ENCODE measurements around the gene PSMB9.

Gene PSMB9

DNA sequence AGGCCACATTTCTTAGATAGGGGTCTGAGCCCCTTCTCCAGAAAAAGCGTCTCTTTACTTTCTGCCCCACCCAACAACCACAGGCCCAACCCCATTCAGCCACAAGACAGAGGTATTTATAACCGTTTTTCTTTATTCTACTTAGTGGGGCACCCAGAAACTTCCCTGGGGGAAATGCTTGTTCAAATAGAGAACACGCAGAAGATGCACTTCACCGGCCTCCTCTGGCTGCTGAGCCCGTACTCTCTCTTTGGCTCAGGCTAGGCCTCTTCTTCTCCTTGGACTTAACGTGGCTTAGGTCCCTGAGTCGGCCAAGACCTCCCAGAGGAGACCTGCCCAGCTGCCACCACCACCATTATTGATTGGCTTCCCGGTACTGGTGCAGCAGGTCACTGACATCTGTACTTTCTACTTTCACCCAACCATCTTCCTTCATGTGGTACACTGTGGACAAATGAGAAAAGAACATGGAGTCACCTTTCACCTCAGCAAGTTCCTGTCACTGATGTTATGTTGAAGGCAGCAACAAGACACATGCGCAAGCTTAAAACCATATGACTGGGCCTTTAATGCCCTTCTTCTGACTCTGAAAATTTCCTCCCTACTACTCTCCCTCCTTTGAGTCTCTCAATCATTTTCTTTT is 13.3 kb upstream of the PSMB9 start:
- DNase-seq, result peak; percentile 29

DNA sequence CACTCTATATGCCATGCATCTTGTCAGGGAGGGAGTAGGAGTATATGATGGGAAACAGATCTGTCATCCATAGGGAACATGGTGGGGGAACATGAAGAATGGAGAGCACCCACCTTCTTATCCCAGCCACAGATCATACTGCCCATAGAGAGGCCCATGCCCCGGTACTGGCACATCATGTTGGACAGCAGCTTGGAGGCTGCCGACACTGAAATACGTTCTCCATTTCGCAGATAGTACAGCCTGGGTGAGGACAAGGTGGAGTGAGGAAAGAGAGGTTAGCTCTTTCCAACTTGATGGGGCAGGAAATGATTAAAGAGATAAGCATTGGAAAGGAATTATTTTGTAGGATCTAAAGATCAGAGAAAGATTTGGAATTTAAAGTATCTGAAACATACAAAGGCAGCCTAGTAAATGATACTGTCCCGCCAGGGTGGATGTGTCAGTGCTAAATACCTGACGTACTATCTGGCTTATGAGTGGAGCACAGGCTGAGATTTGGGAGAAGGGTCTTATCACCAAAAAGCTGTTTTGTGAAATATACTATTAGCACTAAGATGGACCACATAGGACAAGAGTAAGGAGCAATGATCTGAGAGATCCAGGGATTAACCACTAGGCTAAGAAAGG is 11.9 kb upstream of the PSMB9 start:
- no peak for DNase-seq

DNA sequence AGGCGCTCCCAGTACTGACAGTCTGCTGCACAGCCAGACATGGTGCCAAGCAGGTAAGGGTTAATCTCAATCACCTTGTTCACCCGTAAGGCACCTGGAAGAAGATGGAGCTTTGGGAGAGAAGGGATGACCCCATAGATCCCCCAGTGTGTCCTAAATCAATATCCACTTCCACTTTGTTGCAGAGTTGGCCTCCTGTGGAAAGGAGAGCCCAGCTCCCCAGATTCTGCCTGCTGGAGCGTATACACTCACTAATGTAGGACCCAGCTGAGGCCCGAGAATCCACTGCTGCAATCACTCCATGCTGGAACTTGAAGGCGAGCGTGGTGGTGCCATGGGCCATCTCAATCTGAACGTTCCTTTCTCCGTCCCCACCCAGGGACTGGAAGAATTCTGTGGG is 11.3 kb upstream of the PSMB9 start:
- DNase-seq, result no peak

DNA sequence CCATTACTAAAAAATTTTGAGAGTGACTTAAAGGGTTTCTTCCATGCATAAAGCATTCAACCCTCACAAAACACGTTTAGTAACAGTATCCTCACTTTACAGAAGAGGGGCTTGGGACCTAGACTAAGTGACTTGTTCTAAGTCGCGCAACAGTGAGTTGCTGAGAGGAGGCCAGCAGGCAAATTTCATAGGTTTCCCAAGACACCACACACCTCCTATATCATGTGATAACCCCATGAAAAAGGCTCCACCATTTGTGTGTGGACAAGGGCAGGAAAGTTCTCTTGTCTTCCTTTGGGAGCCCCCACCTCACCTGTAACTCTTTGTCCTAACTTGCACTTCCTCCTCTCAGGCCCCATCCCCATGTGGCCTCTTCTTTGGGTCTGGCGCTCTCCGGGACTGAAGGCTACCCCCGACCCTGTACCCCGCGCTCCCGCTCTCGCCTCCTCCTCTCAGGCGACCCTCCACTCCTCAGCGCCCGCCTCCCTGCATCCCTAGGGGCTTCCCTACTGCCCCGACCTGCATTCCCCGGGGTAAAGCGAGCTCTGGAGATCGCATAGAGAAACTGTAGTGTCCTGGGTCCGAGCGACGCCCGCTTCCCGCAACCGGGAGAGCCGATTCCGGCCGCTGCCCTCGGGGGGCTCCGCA is 10.5 kb upstream of the PSMB9 start:
- DNase-seq, result no peak

DNA sequence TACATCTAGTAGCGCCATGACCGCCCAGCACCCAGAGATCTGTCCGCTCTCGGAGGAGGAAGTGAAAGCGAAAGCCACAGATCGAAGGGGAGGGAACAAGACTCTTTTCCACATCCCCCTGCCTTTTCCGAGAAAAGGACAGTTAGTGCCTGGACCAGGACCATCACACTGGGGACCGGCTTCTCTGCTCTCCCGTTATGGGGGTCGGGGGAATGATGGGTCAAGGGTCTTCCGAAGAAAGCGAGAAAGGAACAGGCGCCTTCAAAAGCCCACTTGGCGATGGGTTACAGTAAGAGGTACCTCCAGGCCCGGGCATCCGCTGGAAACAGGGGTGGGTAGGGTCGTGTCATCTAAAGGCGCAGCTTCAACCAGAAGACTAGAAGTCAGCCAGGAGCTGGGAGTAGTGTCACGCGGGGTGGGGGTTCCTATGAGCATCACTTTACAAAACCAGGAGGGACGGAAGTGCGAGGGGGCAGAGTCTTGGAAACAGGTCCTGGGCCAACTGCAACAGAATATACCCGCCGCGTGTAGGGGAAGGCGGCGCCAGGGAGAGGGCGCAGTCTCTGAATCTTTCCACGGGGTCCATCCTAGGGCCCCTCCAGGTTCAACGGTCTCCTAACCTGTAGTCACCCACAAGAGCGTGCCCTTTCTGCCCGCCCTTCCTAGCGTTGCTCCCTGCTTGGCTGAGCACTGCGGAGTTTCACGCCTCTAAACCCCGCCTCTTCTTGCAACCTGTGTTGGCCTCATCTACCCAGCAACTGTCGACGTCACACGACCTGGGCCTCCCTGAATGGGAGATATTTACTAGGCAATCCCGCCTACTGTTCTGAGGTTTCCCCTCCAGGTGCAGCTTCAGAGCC is 9.8 kb upstream of the PSMB9 start, which contains the start of gene PSMB8:
TSS of gene PSMB8 (minus strand) at position 69 of the 860 bp plus-strand sequence. CDS start at position 18, 51 bp downstream.
- peak; percentile 98 for DNase-seq

DNA sequence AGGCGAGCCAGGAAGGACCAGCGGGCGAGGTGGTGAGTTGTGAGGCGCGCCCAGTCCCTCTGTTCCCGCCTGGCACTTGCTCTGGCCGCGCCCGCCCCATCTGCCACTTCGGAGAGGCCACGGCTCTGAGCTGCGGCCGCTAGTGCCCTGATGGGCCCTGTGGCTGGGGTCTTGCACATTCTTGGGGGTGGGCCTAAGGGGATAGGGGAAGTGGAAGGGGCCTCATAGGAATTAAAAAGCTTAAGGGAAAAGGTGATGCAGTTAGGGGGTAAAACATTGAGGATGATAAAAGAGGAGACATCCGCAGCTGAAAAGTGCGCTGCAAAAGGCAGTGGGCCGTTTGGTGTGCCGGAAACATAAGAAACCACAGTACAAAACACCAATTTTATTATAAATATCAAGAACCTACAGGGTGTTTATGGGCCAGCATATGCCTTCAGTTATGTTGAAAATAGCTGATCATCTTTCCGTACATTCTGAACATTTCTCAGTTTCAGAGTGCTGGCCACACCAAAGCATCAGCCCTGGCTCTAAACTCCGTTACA is 9.1 kb upstream of the PSMB9 start:
- no peak for DNase-seq

DNA sequence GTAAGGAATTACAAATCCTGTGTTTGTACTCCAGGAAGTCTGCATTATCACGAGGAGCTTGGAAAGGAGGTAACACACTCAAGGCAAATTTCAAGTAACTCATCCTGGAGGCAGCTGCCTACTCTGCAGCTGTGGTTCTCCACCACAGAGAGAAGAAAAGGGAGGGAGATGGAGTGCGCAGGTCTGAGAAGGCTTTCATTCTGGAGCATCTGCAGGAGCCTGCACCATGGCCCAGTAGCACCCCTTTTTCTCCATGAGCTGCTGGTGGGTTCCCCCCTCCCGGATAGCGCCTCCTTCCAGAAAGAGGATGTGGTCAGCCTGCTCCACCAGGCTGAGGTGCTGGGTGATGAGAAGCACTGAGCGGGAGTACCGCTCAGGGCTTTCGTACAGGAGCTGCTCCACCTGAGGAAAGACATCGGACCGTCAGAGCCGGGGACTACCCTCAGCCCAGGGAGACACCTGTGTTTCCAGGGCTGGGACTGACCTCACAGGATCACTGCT is 8.6 kb upstream of the PSMB9 start:
- DNase-seq, result peak; percentile 42

DNA sequence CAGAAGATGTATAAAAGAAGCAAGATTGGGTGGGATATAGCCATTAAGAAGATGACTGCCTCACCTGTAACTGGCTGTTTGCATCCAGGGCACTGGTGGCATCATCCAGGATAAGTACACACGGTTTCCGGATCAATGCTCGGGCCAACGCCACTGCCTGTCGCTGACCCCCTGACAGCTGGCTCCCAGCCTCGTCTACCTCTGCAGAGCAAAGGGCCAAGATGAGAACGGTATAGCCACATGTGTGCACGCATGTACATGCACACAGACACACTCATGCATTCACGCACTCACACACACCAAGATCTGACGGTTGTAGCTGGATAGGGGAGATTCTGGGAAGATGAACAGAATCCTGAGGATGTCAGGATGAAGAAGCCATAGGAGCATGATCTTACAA is 7.0 kb upstream of the PSMB9 start:
- DNase-seq, result no peak

DNA sequence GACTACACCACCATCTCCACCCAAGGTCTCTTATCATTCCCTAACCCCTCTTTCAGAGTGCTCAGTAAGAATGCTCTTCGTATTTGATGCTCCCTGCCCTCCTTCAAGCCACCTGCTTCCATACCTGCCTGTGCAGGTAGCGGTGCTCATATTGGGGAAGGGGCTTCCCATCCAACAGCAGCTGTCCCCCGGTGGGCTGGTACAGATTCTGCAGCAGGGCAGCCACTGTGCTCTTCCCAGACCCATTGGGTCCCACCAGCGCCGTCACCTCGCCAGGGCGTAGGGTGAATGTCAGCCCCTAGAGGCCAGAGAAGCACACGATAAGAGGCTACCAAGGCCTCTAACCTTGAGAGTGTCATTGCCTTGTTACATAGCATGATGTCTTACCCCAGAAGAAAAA is 6.2 kb upstream of the PSMB9 start:
- no peak for DNase-seq

DNA sequence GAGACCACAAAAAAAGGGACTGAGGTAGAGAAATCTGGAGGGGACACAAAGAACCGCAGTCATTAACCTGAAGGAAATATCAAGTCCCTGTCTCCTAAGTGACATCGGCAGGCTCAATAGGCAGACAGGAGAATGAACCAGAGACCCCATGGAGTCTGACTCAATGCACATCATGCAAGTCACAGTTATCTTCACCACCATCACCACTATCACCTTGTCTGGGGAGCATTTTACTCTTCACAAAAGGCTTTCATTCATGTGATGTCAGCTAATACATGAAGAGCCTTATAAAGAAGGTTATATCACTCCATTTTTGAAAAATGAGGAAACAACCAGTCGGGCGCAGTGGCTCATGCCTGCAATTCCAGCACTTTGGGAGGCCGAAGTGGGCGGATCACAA is 4.9 kb upstream of the PSMB9 start:
- DNase-seq, result no peak

DNA sequence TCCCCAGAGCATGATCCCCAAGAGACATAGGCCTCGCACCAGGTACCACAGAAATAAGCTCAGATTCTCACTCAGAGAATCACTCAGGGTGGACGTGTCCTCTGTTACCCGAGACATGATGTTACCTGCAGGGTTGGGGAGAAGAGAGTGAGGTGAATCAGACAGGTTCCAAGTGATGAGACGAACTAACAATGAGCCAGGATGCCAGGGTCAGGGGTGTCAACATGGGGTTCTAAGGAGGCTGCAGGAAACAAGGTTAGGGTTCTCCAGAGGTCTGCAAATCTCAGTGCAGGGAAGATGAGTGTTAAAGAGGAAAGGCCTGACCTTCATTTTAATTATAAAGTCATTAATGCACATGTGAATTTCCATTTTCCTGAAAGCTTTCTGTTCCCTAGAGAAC is 3.0 kb upstream of the PSMB9 start:
- no peak for DNase-seq

DNA sequence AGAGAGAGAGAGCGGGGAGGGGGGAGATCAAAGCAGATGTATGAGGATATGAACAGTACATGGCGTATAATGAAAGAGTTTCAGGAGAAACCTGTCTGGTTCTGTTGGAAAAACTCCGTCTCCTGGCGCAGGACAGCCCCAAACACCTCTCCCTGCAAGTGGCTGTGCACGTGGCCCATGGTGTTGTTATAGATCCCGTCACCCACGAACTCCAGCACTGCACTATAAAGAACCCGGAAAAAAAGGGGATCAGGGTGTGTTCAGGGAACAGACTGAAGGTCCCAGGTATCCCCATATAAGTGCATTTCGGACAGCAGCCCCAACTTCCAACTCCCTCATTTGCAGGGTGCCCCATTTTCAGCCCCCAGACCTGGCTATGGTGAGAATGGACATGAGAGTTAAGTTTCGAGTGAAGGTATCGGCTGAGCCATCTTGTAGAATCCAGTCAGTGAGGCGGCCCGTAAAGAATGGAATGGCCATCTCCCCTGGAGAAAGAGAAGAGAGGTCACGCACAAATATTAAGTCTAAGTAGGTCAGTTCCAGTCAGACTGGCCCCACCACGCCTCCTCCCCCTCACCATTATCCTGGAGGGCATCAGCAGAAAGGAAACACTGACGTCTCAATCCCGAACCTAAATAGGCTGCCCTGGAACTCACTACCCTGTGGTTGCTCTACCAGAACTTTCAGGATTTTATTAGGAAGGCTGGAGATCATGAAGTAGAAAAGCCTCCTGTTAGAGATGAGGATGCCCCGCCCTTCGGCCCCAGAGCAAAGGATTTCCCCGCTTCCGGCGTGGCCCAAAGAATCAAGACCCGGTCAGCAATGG is 1.8 kb upstream of the PSMB9 start:
- peak; percentile 48 for DNase-seq

DNA sequence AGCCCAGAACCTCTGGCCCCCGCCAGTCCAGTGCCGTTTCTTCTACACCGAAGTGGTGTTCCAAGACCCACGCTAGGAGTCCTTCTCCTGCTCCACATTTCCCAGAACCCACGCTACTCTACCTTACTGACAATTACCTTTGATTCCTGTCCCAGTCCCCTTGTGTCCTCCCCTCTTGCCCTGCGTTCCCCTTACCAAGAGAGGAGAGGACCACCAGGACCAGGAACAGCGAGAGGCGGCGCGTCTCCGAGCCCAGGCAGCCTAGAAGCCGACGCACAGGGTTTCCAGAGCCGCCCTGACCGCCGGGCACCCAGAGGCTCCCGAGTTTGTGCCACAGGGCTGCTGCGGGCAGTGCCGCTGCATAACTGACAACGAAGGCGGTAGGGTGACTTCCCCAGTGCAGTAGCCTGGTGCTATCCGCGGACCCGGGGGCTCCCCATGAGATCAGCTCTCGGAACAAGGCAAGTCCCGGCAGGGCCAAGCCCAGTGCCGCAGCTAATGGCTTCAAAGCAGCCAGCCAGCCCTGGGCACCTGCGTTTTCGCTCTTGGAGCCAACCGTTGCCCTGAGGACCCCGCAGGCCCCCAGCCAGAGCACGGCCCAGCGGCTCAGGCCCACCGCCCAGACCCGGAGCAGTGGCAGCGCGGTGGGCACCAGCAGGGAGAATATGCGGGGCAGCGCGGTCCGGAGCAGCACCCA is 1.0 kb upstream of the PSMB9 start:
- DNase-seq, result peak; percentile 71

DNA sequence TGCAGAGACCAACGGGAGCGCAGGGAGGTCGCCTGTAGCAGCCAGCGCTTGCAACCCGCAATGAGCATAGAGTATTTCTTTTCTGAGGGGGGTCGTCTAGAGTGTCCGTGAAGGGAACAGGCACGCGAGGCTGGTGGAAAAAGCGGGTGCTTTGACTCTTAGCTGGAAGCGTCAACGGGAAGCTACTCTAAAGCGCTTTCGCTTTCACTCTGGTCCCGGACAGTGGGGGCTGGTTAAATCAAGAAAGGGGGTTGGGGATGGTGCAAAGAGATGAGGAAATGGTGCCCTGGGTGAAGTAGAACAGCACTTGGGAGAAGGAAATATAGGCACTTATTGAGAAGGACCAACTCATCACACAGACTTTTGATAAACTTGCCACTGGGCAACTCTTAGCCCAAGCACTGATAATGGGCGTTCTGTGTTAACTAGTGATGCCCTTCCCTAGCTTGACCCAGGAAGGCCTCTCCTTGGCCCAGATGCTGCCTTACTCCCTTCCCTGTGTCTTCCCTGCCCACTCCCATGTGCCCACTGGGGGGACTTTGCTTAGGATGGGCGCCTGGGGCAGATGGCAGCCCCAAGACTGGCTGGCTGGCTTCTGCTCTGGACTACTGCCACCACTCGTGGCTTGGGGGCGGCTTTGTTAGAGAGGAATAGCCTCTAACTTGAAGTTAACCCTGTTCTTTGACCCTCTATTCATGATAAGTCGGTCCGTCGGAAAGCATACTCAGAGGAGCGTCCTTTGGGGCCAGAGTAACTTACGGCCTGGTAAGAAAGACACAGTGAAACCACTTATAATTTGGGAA is 585 bp downstream of the PSMB9 start:
- peak; percentile 64 for DNase-seq

DNA sequence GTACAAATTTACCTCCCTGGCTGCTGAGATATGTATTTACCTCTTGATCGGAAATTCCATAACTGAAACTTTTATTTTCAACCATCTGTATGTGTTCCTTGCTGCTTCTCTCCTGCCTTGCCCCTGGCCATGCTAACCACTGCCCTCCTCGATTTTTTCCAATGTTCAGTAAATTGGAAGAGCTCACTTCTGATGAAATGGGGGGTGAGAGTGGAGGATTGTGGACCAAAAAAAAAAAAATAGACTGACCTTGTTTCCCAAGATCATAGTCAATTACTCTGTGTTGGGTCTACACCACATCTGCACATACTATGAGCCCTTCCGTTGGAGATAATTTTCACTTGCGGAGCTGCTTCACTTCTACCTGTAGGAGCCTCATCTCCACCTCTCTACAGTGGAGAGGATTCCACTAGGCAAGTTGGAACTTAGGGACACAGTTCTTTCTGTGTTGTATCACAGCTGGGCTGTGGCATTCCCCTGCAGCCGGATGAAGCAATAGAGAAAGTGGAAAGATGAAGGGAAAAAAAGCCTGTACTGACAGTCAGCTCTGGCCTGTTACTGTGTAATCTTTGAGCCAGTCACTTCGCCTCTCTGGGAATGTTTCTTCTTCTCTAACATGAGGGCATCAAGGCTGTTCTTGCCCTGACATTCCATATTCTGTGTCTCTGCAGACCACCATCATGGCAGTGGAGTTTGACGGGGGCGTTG is 1.6 kb downstream of the PSMB9 start:
- DNase-seq, result no peak

DNA sequence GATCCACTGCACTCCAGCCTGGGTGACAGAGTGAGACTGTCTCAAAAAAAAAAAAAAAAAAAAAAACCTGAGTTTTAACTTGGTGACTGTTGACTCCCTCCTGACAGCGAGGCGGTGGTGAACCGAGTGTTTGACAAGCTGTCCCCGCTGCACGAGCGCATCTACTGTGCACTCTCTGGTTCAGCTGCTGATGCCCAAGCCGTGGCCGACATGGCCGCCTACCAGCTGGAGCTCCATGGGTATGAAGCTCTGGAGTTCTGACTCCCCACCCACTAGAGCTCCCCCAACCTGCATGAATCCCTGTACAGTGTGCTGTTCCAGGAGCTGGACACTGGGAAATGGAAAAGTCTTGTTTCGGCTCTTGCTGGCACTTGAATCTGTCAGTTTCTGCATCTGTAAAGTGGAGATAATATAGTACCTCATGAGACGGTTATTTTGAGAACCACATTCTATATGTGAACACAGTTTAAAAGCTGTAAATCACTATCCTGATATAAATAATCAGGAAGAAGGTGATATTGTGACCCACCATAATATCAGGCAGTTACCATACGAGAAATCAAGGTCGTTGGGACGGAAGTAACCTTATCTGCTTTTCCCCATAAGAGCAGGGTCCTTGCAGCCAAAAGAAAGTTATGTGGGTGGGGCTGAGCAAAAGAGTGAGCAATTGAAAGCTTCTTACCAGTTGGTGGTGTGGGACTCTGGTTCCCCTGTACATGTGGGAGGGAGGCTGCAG is 3.3 kb downstream of the PSMB9 start:
- no peak for DNase-seq

DNA sequence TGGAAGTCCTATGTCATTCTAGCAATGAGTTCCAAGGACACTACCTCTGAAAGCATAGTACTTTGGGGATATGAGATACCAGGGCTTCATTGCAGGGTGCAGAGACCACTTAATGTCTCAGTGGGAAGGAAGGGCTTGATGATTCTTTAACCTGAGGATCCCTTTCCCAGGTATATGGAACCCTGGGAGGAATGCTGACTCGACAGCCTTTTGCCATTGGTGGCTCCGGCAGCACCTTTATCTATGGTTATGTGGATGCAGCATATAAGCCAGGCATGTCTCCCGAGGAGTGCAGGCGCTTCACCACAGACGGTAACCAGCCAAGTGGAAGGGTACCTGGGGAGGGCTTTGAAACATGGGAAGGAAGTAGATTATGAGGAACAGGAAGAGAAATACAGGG is 4.2 kb downstream of the PSMB9 start:
- DNase-seq, result no peak

DNA sequence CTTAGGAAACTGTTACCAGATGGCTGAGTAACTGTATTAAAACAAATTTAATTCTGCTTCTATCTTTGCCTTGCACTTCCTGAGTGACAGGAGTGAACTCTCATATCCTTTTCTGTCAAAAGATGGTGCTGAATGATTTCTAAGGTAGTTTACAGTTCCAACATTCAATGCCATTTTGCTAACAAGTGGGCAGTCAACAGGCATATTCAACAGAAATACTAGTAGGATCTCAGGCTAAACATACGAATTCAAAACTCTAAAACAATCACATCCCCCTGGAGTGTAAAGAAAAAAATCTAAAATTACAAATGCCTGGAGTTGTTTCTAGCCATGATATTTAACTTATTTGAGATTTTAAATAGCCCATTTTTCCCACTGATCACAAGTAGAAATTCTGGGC is 6.7 kb downstream of the PSMB9 start:
- no peak for DNase-seq

DNA sequence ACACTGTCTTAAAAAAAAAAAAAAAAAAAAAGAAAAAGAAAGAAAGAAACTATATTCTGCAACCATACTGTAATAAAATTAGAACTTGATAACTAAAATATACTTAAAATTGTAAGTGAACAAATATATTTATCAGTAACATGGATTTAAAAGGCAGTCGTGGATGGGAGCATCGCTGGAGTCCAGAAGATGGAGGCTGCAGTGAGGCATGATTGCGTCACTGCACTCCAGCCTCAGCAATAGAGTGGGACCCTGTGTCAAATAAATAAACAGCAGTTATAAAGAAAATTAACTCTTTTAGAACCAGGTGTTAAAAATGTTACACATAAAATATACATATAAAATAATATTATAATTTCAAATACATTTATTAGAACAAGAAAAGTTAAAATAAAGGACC is 8.7 kb downstream of the PSMB9 start:
- no peak for DNase-seq

All from activated naive CD4-positive, alpha-beta T cell treated with Interleukin-2 at 50 U/mL for 16 hours (primary cell).